ENCODE results near the gene OPCML.

OPCML gene

DNA sequence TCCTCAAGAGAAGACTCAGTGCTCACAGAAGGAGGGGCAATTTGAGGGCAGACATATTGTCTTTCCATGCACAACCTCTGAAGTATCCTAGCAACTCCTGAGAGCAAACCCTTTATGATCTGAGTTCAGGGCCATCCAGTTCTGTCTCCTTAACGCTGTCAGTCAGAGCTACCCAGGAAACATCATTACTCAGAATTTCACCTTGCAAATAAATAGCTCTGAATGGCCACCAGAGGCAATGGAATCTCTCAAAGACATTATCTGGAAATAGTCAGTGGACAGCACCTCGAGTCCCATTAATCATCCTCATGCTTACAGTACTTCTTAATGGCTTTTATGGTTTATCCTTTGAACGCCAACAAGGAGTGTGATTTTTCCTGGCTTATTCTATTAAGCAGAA, 656.1 kb downstream of the OPCML start:
- TF ChIP-seq, protein P1, sequence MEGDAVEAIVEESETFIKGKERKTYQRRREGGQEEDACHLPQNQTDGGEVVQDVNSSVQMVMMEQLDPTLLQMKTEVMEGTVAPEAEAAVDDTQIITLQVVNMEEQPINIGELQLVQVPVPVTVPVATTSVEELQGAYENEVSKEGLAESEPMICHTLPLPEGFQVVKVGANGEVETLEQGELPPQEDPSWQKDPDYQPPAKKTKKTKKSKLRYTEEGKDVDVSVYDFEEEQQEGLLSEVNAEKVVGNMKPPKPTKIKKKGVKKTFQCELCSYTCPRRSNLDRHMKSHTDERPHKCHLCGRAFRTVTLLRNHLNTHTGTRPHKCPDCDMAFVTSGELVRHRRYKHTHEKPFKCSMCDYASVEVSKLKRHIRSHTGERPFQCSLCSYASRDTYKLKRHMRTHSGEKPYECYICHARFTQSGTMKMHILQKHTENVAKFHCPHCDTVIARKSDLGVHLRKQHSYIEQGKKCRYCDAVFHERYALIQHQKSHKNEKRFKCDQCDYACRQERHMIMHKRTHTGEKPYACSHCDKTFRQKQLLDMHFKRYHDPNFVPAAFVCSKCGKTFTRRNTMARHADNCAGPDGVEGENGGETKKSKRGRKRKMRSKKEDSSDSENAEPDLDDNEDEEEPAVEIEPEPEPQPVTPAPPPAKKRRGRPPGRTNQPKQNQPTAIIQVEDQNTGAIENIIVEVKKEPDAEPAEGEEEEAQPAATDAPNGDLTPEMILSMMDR (conservative IDR thresholded peaks at IDR 0.05; ENCODE audit: low read length) = no peak
- TF ChIP-seq EZH2phosphoT487 (IDR thresholded peaks at IDR 0.05; ENCODE audit: borderline replicate concordance) = no peak
- Histone ChIP-seq H3K4me2 (ENCODE audit: low read depth, low read length, poor library complexity, severe bottlenecking) (no peak overlapping the region), H3K4me1 (ENCODE audit: insufficient read depth, low read length, poor library complexity, severe bottlenecking) (no peaks in the 10 kb centered on the region)

DNA sequence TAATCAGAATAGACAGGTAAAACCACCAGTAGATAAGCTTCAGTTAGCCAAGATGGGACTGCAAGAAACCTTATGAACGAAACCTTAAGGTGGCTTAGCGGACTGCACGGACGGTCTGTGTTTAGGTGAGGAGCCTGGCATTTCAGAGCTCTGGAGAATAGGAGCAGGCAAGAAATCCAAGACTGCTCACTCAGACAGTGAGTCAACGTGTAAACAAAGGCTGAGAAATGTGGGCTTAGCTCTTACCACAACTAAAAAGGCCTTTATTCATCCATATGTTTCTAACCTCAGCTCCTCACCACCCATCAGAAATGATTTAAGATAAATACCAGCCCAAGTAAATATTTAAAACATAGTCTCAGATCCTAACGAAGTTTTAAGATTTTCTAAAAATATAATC, 657.7 kb downstream of the OPCML start:
- Histone ChIP-seq H3K4me2 (ENCODE audit: low read depth, low read length, poor library complexity, severe bottlenecking) (no peak overlapping the region), H3K27me3 (ENCODE audit: insufficient read depth, low read length, poor library complexity, severe bottlenecking) (no peaks in the 10 kb centered on the region)

More for the DNA sequence above, 656.1 kb downstream of the OPCML start:
- Histone ChIP-seq H3K27me3 (ENCODE audit: insufficient read depth, low read length, poor library complexity, severe bottlenecking) (no peaks in the 10 kb centered on the region), H3K9me2 (replicated peaks; ENCODE audit: low read depth, low read length) (no peaks in the 10 kb centered on the region), H4K20me1 (ENCODE audit: insufficient read depth, low read length, poor library complexity, severe bottlenecking) (no peaks in the 10 kb centered on the region), H3K9me3 (ENCODE audit: insufficient read depth, low read depth, low read length) (0 out of 2 replicates have a peak, but pooled peaks cover 6% of the 10 kb centered on the region), H3K36me3 (ENCODE audit: insufficient read depth, low read length) (no peaks in the 10 kb centered on the region), H3K79me2 (ENCODE audit: insufficient read depth, low read length) (no peaks in the 10 kb centered on the region), H3F3A (ENCODE audit: low read depth) (no peaks in the 10 kb centered on the region), H2AFZ (ENCODE audit: low read length) (no peak overlapping the region), H3K9ac (ENCODE audit: low read depth, low read length, poor library complexity, severe bottlenecking) (no peak overlapping the region), H3K4me3 (ENCODE audit: low read length, poor library complexity, severe bottlenecking) (no peak overlapping the region)

DNA sequence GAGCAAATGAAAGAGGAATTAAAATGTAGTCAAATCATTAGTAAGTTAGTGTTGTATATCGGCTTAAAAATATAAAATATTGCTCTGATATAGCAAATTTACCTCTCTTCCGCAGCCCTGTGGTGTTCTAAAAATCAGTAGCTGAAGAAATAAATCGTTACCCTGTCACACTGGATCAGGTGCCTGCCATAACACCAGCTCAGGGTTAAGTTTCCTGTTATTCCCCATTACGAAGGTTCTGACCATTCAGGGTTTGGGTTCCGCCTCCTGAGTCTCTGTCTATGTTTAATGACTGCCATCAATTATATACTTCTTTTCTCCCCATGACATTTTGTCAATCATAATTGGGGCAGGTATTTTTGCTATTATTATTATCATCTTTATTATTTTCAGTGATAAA, 658.5 kb downstream of the OPCML start:
- Histone ChIP-seq H3K9me3 (ENCODE audit: insufficient read depth, low read depth, low read length) (0 out of 2 replicates have a peak, but pooled peaks cover 6% of the 10 kb centered on the region), H3K9ac (ENCODE audit: low read depth, low read length, poor library complexity, severe bottlenecking) (no peak overlapping the region), H3K9me2 (replicated peaks; ENCODE audit: low read depth, low read length) (no peaks in the 10 kb centered on the region), H3K4me2 (ENCODE audit: low read depth, low read length, poor library complexity, severe bottlenecking) (no peak overlapping the region), H3K4me1 (ENCODE audit: insufficient read depth, low read length, poor library complexity, severe bottlenecking) (no peaks in the 10 kb centered on the region), H3K27me3 (ENCODE audit: insufficient read depth, low read length, poor library complexity, severe bottlenecking) (no peaks in the 10 kb centered on the region), H2AFZ (ENCODE audit: low read length) (no peak overlapping the region), H3K36me3 (ENCODE audit: insufficient read depth, low read length) (no peaks in the 10 kb centered on the region), H3K79me2 (ENCODE audit: insufficient read depth, low read length) (no peaks in the 10 kb centered on the region), H3K4me3 (ENCODE audit: low read length, poor library complexity, severe bottlenecking) (no peak overlapping the region), H3F3A (ENCODE audit: low read depth) (no peaks in the 10 kb centered on the region), H4K20me1 (ENCODE audit: insufficient read depth, low read length, poor library complexity, severe bottlenecking) (no peaks in the 10 kb centered on the region)
- TF ChIP-seq, protein P1 (conservative IDR thresholded peaks at IDR 0.05; ENCODE audit: low read length) = no peak
- TF ChIP-seq EZH2phosphoT487 (IDR thresholded peaks at IDR 0.05; ENCODE audit: borderline replicate concordance) = no peak

More for the DNA sequence above, 657.7 kb downstream of the OPCML start:
- H3F3A ChIP-seq (ENCODE audit: low read depth) = no peaks in the 10 kb centered on the region
- no peaks in the 10 kb centered on the region for H3K36me3 ChIP-seq (ENCODE audit: insufficient read depth, low read length)
- no peaks in the 10 kb centered on the region for H3K79me2 ChIP-seq (ENCODE audit: insufficient read depth, low read length)
- H3K9ac ChIP-seq (ENCODE audit: low read depth, low read length, poor library complexity, severe bottlenecking) = no peak overlapping the region
- TF ChIP-seq, protein P1 (conservative IDR thresholded peaks at IDR 0.05; ENCODE audit: low read length) = no peak
- TF ChIP-seq EZH2phosphoT487 (IDR thresholded peaks at IDR 0.05; ENCODE audit: borderline replicate concordance) = no peak
- no peak overlapping the region for H3K4me3 ChIP-seq (ENCODE audit: low read length, poor library complexity, severe bottlenecking)
- H3K9me2 ChIP-seq (replicated peaks; ENCODE audit: low read depth, low read length) = no peaks in the 10 kb centered on the region
- H3K4me1 ChIP-seq (ENCODE audit: insufficient read depth, low read length, poor library complexity, severe bottlenecking) = no peaks in the 10 kb centered on the region
- no peak overlapping the region for H2AFZ ChIP-seq (ENCODE audit: low read length)
- 0 out of 2 replicates have a peak, but pooled peaks cover 6% of the 10 kb centered on the region for H3K9me3 ChIP-seq (ENCODE audit: insufficient read depth, low read depth, low read length)
- no peaks in the 10 kb centered on the region for H4K20me1 ChIP-seq (ENCODE audit: insufficient read depth, low read length, poor library complexity, severe bottlenecking)
